Pancreas (tissue), 10 donors: ENCODE data around the gene LRP5. TPM values are rescaled to one million over a fixed set of nuclear protein-coding genes. Genes with fewer than 3 reads are reported as not detected.

Experiments used
- ATAC-seq, 4 donors: fragments of 200-7000 bp; cut with Tn5 transposase; one replicate each; pipeline versions ENCODE4 v1.8.0 to v1.9.1; 2020; ENCODE audit warnings: mild to moderate bottlenecking in 4 of 4, moderate library complexity in 4 of 4
- DNase-seq, 6 donors: peaks; one replicate each; pipeline ENCODE4 v3.0.0-alpha.2; 2020
- FAIRE-seq: peaks from 2 replicates; lab custom pipeline; 2012; peaks lifted over from hg19 to GRCh38; lab: Jason Lieb, UNC
- H3K27ac ChIP-seq, 4 donors: fragments of 200-600 bp; sonication (generic); 1 replicate in 3 of 4; 2 replicates in 1 of 4; pipeline versions ENCODE4 v1.5.0 to v1.8.0; 2020
- H3K27me3 ChIP-seq, 4 donors: fragments of 200-600 bp; one replicate each; pipeline ENCODE4 v1.8.0; 2021
- H3K36me3 ChIP-seq, 3 donors: fragments of 200-600 bp; sonication (generic) in 1 of 3; one replicate each; pipeline versions ENCODE4 v1.5.0 to v1.8.0; 2020 to 2021
- H3K4me1 ChIP-seq, 3 donors: fragments of 200-600 bp; one replicate each; pipeline ENCODE4 v1.8.0; 2021
- H3K4me3 ChIP-seq, 4 donors: fragments of 200-600 bp; sonication (generic) in 2 of 4; one replicate each; pipeline versions ENCODE4 v1.5.0 to v1.8.0; 2020 to 2021
- H3K9me3 ChIP-seq, 4 donors: fragments of 200-600 bp; one replicate each; pipeline ENCODE4 v1.8.0; 2021
- CTCF ChIP-seq, 4 donors: fragments of 200-600 bp; sonication (generic) in 3 of 4; IDR thresholded peaks; one replicate each; pipeline versions ENCODE4 v1.5.0 to v1.8.0; 2021; ENCODE audit warnings: antibody characterized with exemption in 4 of 4
- WGBS, 2 donors: extraction: QIAGEN DNeasy Blood & Tissue Kit; methylation state at CpG; one replicate each; pipeline ENCODE4 v1.1.7; 2013; 5-methylcytosine and 5-hydroxymethylcytosine counted together
- intact Hi-C, 3 donors: fragments of 100-400 bp; cut with DNase I; formaldehyde crosslinking; loops; one replicate each; pipeline versions ENCODE4 v1.11.1 to v1.14.2; 2022
- polyA plus RNA-seq, 2 donors: library from polyadenylated mRNA; stranded (reverse); fragments of 200-250 nt; gene quantifications; one replicate each; pipeline ENCODE4 v1.2.3, GENCODE V29; 2013
- total RNA-seq, 6 donors: library from RNA; stranded (reverse); fragmentation: NEBNext Ultra II Directional in 4 of 6; extraction: Animal tissue kit (Norgen Biotek cat#: 25700) in 4 of 6; gene quantifications; one replicate each; pipeline versions ENCODE4 v1.2.1 to v1.2.4, GENCODE V29; 2021 to 2023
- donor health status: healthy with polysubstance abuse.
- donor health status: DM: no; HTN: no; CAD: no; lungs with moderate emphysema.
- donor health status: DM: no; HTN: no; CAD: no.
- donor health status: control.
- donor health status: control.
- donor health status: Bipolar disorder and iron deficiency.
- donor health status: DM: yes; HTN: yes; CAD: no.
- donor health status: DM: no; HTN: no; CAD: no.
- donor health status: DM: no; HTN: no; CAD: no.
- donor health status: DM: yes; HTN: yes; CAD: no.

Gene LRP5
- total and polyA plus RNA-seq, 8 donors, result 27.4 to 62.8 (median 32.5) TPM

GRCh38 chr11:68388595-68389198, 76.3 kb downstream of the LRP5 start:
- H3K36me3 ChIP-seq, result peaks cover 0 to 19% (median 7%) of the 10 kb centered on the region in 3 donors
- WGBS, 2 donors, result 95% methylated on average over 11 of the region's 11 CpGs

GRCh38 chr11:68390315-68390714, 77.9 kb downstream of the LRP5 start:
- no peak for FAIRE-seq
- no peak overlapping the region for H3K27ac ChIP-seq
- no peaks in the 10 kb centered on the region for H3K9me3 ChIP-seq
- H3K27me3 ChIP-seq, result no peaks in the 10 kb centered on the region
- no peak for TF ChIP-seq CTCF (IDR thresholded peaks at IDR 0.05)
- intact Hi-C loops, result no loop called here
- 97 to 99% methylated on average over 15 to 16 of the region's 16 CpGs for WGBS, 2 donors
- no peak overlapping the region for H3K4me3 ChIP-seq
- no peaks in the 10 kb centered on the region for H3K4me1 ChIP-seq
- ATAC-seq, result no peak
- H3K36me3 ChIP-seq, result peaks cover 0 to 19% (median 7%) of the 10 kb centered on the region in 3 donors
- no peak for DNase-seq

More at GRCh38 chr11:68388595-68389198, 76.3 kb downstream of the LRP5 start:
- no peak for TF ChIP-seq CTCF (IDR thresholded peaks at IDR 0.05)
- H3K9me3 ChIP-seq, result no peaks in the 10 kb centered on the region
- no peaks in the 10 kb centered on the region for H3K4me1 ChIP-seq
- no peak for FAIRE-seq
- no peak for DNase-seq
- intact Hi-C loops, result loop anchor here in 2 of 3 donors (5.0 to 10.0 kb wide), 2 partner anchors 134 to 136 kb away; no protein-coding TSS in a partner anchor
- ATAC-seq, result no peak
- H3K4me3 ChIP-seq, result no peak overlapping the region
- H3K27ac ChIP-seq, result no peak overlapping the region
- H3K27me3 ChIP-seq, result no peaks in the 10 kb centered on the region

GRCh38 chr11:68392822-68393221, 80.4 kb downstream of the LRP5 start:
- Histone ChIP-seq H3K36me3 (peaks cover 0 to 10% (median 0%) of the 10 kb centered on the region in 3 donors), H3K27me3 (no peaks in the 10 kb centered on the region), H3K4me3 (no peak overlapping the region), H3K9me3 (no peaks in the 10 kb centered on the region), H3K4me1 (no peaks in the 10 kb centered on the region), H3K27ac (no peak overlapping the region)
- no peak for FAIRE-seq
- no peak for ATAC-seq
- TF ChIP-seq CTCF (IDR thresholded peaks at IDR 0.05), result no peak
- WGBS, 2 donors, result 96% methylated on average over 7 of the region's 7 CpGs
- no peak for DNase-seq
- intact Hi-C loops, result no loop called here

- H3K9me3 ChIP-seq, result no peaks in the 10 kb centered on the region
- no peak overlapping the region for H3K27ac ChIP-seq
- no peak for TF ChIP-seq CTCF (IDR thresholded peaks at IDR 0.05)
- 86 to 87% methylated on average over 12 of the region's 12 CpGs for WGBS, 2 donors
- no peak overlapping the region for H3K4me3 ChIP-seq
- H3K27me3 ChIP-seq, result no peaks in the 10 kb centered on the region
- peaks cover 0 to under 1% (median 0%) of the 10 kb centered on the region in 3 donors for H3K36me3 ChIP-seq
- peaks cover 0 to 3% (median 0%) of the 10 kb centered on the region in 3 donors for H3K4me1 ChIP-seq
- intact Hi-C loops, result no loop called here
- DNase-seq, result peak in 2 of 6 donors; percentile 49 to 53
- peak in 1 of 4 donors; percentile 25 for ATAC-seq
- FAIRE-seq, result no peak
Observed at GRCh38 chr11:68396516-68396915, 84.1 kb downstream of the LRP5 start.

- FAIRE-seq, result no peak
- Histone ChIP-seq H3K9me3 (no peaks in the 10 kb centered on the region), H3K27ac (no peak overlapping the region), H3K36me3 (peaks cover 0 to 6% (median 0%) of the 10 kb centered on the region in 3 donors), H3K4me3 (no peak overlapping the region), H3K27me3 (no peaks in the 10 kb centered on the region), H3K4me1 (peaks cover 0 to 3% (median 0%) of the 10 kb centered on the region in 3 donors)
- WGBS, 2 donors, result 93 to 94% methylated on average over 14 of the region's 14 CpGs
- TF ChIP-seq CTCF (IDR thresholded peaks at IDR 0.05), result no peak
- ATAC-seq, result no peak
- peak in 2 of 6 donors; percentile 52 to 53 for DNase-seq
- intact Hi-C loops, result no loop called here
Observed at GRCh38 chr11:68397256-68397655, 84.9 kb downstream of the LRP5 start.
